ENCODE measurements around the gene GRK7. TPM values are rescaled to one million over a fixed set of nuclear protein-coding genes. Genes with fewer than 3 reads are reported as not detected.
"Not testable (repeated sequence)": the region's sequence is repeated elsewhere in the genome, so short reads cannot be mapped to it uniquely, and the experiment has no call there.

GRK7 gene
- total RNA-seq, 4 donors from 2014 or later: not detected

- Histone ChIP-seq H3K27ac (no peak overlapping the region), H3K27me3 (no peaks in the 10 kb centered on the region), H3K4me3 (no peak overlapping the region), H3K36me3 (no peaks in the 10 kb centered on the region), H3K4me1 (no peaks in the 10 kb centered on the region), H3K9me3 (no peaks in the 10 kb centered on the region)
- no peak for DNase-seq
- TF ChIP-seq POLR2A (IDR thresholded peaks at IDR 0.05) (no peak), CTCF (IDR thresholded peaks at IDR 0.05) (no peak)
Measured at GRCh38 chr3:141783632-141784031, 20.4 kb downstream of the GRK7 start.

- no peaks in the 10 kb centered on the region for H3K36me3 ChIP-seq
Measured at GRCh38 chr3:141784096-141784495, 20.9 kb downstream of the GRK7 start.

GRCh38 chr3:141784531-141784930, 21.3 kb downstream of the GRK7 start:
- no peaks in the 10 kb centered on the region for H3K27me3 ChIP-seq
- H3K4me3 ChIP-seq: no peak overlapping the region
- no peaks in the 10 kb centered on the region for H3K4me1 ChIP-seq
- H3K36me3 ChIP-seq: no peaks in the 10 kb centered on the region
- TF ChIP-seq CTCF (IDR thresholded peaks at IDR 0.05): no peak
- TF ChIP-seq POLR2A (IDR thresholded peaks at IDR 0.05): no peak
- H3K9me3 ChIP-seq: no peaks in the 10 kb centered on the region
- DNase-seq: no peak
- H3K27ac ChIP-seq: no peak overlapping the region

More at GRCh38 chr3:141784096-141784495, 20.9 kb downstream of the GRK7 start:
- Histone ChIP-seq H3K27ac (no peak overlapping the region), H3K4me3 (no peak overlapping the region), H3K27me3 (no peaks in the 10 kb centered on the region), H3K9me3 (no peaks in the 10 kb centered on the region), H3K4me1 (no peaks in the 10 kb centered on the region)
- TF ChIP-seq POLR2A (IDR thresholded peaks at IDR 0.05): no peak
- no peak for TF ChIP-seq CTCF (IDR thresholded peaks at IDR 0.05)
- no peak for DNase-seq

- no peak for DNase-seq
- H3K4me1 ChIP-seq: no peaks in the 10 kb centered on the region
- H3K27ac ChIP-seq: no peak overlapping the region
- no peaks in the 10 kb centered on the region for H3K27me3 ChIP-seq
- H3K4me3 ChIP-seq: no peak overlapping the region
- TF ChIP-seq POLR2A (IDR thresholded peaks at IDR 0.05) (no peak), CTCF (IDR thresholded peaks at IDR 0.05) (no peak)
- no peaks in the 10 kb centered on the region for H3K36me3 ChIP-seq
- H3K9me3 ChIP-seq: no peaks in the 10 kb centered on the region
Measured at GRCh38 chr3:141788149-141788548, 24.9 kb downstream of the GRK7 start.

- not testable (repeated sequence) for H3K4me1 ChIP-seq, H3K27ac ChIP-seq, DNase-seq, H3K4me3 ChIP-seq, H3K36me3 ChIP-seq, H3K9me3 ChIP-seq, H3K27me3 ChIP-seq
Measured at GRCh38 chr3:141788750-141789149, 25.5 kb downstream of the GRK7 start.

- TF ChIP-seq CTCF (IDR thresholded peaks at IDR 0.05) (no peak), POLR2A (IDR thresholded peaks at IDR 0.05) (no peak)
- no peak overlapping the region for H3K27ac ChIP-seq
- H3K4me3 ChIP-seq: no peak overlapping the region
- H3K27me3 ChIP-seq: no peaks in the 10 kb centered on the region
- no peaks in the 10 kb centered on the region for H3K36me3 ChIP-seq
- no peaks in the 10 kb centered on the region for H3K9me3 ChIP-seq
- no peak for DNase-seq
- no peaks in the 10 kb centered on the region for H3K4me1 ChIP-seq
Measured at GRCh38 chr3:141789281-141789680, 26.1 kb downstream of the GRK7 start.

All from Peyer's patch (tissue), 4 donors.